ENCODE results near the gene UNC13B. TPM values are rescaled to one million over a fixed set of nuclear protein-coding genes. Genes with fewer than 3 reads are reported as not detected.

The UNC13B gene
- polyA plus RNA-seq, 1 experiment, result 12.5 TPM

DNA sequence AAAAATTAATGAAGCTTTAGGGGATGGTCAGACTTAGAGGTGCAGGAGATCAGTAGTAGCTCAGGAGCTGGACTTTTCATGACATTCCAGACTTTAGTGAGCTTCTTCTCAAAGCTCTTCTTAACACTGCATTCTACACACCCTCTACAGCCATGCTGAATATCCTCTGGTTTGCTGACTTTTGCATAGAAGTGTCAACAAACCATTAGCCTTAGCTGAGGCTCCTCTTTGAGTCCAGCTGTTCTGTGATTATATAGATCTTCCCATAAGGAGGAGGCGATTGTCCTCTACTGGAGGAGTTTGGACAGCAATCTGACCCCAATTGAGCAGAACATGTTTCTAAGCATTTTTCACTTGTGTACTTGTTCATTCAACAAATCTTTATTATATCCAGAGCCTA lies 253.1 kb downstream of the UNC13B start:
- H3K4me3 ChIP-seq (ENCODE audit: low read depth, low read length), result no peak overlapping the region
- H3K27me3 ChIP-seq (ENCODE audit: control insufficient read depth, insufficient read depth, low read length), result peaks cover 6% of the 10 kb centered on the region
- H3K9me3 ChIP-seq (ENCODE audit: control insufficient read depth, insufficient read depth, low read length), result no peaks in the 10 kb centered on the region
- no peak for DNase-seq (ENCODE audit: low read depth, low spot score)
- ChIA-PET POLR2A (interaction anchor here (0.5 kb wide), 1 partner anchor 1445 kb away, joined by 5 read pairs; no protein-coding TSS in a partner anchor), CTCF (no interaction called here)
- no peak overlapping the region for H3K27ac ChIP-seq (ENCODE audit: low read depth, low read length)
- TF ChIP-seq CTCF (IDR thresholded peaks at IDR 0.05; ENCODE audit: low read depth, low read length), result peak; percentile 17

DNA sequence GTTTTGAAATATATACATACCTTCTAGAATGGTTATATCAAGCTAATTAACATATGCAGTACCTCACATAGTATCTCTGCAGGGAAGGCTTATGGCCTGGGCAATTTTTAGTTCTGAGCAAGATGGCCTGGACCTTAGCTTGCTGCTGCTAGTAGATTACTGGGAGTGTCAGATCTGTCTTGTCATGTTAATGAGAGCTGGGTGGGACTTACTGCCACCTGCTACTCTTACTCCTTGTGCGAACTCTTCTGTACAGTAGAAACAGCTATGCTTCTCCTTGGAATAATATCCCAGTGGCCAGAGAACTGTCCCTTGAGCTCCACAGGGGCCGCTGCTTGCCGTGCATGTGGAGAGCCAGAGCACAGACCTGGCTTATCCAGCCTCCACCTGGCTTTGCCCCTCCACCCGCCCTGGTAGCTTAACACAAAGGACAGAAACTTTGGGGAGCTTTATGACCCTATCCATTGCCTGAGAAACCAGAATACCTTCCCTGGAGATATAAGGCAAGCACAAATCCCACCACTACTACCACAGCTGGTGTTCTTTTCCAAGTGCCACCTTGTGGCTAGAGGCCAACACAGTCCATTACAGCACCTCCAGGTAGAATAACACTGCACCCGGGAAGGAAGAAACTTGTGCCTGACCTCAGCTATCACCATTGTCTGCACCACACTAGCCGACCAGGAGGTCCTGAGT lies 253.7 kb downstream of the UNC13B start:
- DNase-seq (ENCODE audit: low read depth, low spot score), result no peak
- no peak for TF ChIP-seq CTCF (IDR thresholded peaks at IDR 0.05; ENCODE audit: low read depth, low read length)
- CTCF ChIA-PET, result interaction anchor here (0.5 kb wide), 1 partner anchor 655 kb away, joined by 3 read pairs; no protein-coding TSS in a partner anchor
- Histone ChIP-seq H3K9me3 (ENCODE audit: control insufficient read depth, insufficient read depth, low read length) (no peaks in the 10 kb centered on the region), H3K4me3 (ENCODE audit: low read depth, low read length) (no peak overlapping the region), H3K27me3 (ENCODE audit: control insufficient read depth, insufficient read depth, low read length) (peaks cover 6% of the 10 kb centered on the region), H3K27ac (ENCODE audit: low read depth, low read length) (no peak overlapping the region)
- POLR2A ChIA-PET, result no interaction called here

DNA sequence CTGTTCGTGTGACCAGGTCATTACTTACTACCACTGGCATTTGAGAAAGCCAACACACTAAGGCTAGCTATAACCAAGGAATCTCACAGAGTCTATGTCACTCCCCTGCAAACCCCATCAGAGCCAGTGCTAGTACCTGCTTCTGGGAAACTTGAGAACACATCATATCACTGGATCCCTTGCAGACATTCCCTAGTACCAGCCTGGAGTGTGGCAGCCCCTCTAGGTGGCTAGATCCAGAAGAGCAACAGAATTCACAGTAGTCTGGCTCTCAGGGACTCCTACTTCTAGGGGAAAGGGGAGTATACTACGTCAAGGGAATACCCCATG lies 254.3 kb downstream of the UNC13B start:
- Histone ChIP-seq H3K27ac (ENCODE audit: low read depth, low read length) (no peak overlapping the region), H3K4me3 (ENCODE audit: low read depth, low read length) (no peak overlapping the region), H3K9me3 (ENCODE audit: control insufficient read depth, insufficient read depth, low read length) (no peaks in the 10 kb centered on the region), H3K27me3 (ENCODE audit: control insufficient read depth, insufficient read depth, low read length) (peaks cover 6% of the 10 kb centered on the region)
- no peak for TF ChIP-seq CTCF (IDR thresholded peaks at IDR 0.05; ENCODE audit: low read depth, low read length)
- ChIA-PET CTCF (no interaction called here), POLR2A (no interaction called here)
- DNase-seq (ENCODE audit: low read depth, low spot score), result no peak

- no peak for DNase-seq (ENCODE audit: low read depth, low spot score)
- TF ChIP-seq CTCF (IDR thresholded peaks at IDR 0.05; ENCODE audit: low read depth, low read length), result no peak
- Histone ChIP-seq H3K4me3 (ENCODE audit: low read depth, low read length) (no peak overlapping the region), H3K9me3 (ENCODE audit: control insufficient read depth, insufficient read depth, low read length) (no peaks in the 10 kb centered on the region), H3K27me3 (ENCODE audit: control insufficient read depth, insufficient read depth, low read length) (no peaks in the 10 kb centered on the region), H3K27ac (ENCODE audit: low read depth, low read length) (no peak overlapping the region)
- ChIA-PET CTCF (no interaction called here), POLR2A (no interaction called here)
These were observed 260.5 kb downstream of the UNC13B start for GRCh38 chr9:35422346-35422745.

- DNase-seq (ENCODE audit: low read depth, low spot score), result no peak
- no peak for TF ChIP-seq CTCF (IDR thresholded peaks at IDR 0.05; ENCODE audit: low read depth, low read length)
- ChIA-PET POLR2A (no interaction called here), CTCF (no interaction called here)
- Histone ChIP-seq H3K27me3 (ENCODE audit: control insufficient read depth, insufficient read depth, low read length) (no peaks in the 10 kb centered on the region), H3K27ac (ENCODE audit: low read depth, low read length) (no peak overlapping the region), H3K4me3 (ENCODE audit: low read depth, low read length) (no peak overlapping the region), H3K9me3 (ENCODE audit: control insufficient read depth, insufficient read depth, low read length) (no peaks in the 10 kb centered on the region)
These were observed 260.9 kb downstream of the UNC13B start for GRCh38 chr9:35422753-35423152.

Data from AG04450 (cell line).